Forelimb muscle (tissue), 1 donor: ENCODE results near the gene CCDC186. TPM values are rescaled to one million over a fixed set of nuclear protein-coding genes. Genes with fewer than 3 reads are reported as not detected.

ENCODE experiments used
- DNase-seq: peaks from one replicate; pipeline ENCODE4 v3.0.0-alpha.2; 2013; ENCODE audit warnings: low read depth
- polyA plus RNA-seq: library from polyadenylated mRNA; unstranded; fragments of 120-200 nt; gene quantifications from one replicate; pipeline ENCODE4 v1.2.1, GENCODE V29; 2013; ENCODE audit not compliant: insufficient read length

Gene CCDC186
- polyA plus RNA-seq, 1 donor: 11.9 TPM

DNA sequence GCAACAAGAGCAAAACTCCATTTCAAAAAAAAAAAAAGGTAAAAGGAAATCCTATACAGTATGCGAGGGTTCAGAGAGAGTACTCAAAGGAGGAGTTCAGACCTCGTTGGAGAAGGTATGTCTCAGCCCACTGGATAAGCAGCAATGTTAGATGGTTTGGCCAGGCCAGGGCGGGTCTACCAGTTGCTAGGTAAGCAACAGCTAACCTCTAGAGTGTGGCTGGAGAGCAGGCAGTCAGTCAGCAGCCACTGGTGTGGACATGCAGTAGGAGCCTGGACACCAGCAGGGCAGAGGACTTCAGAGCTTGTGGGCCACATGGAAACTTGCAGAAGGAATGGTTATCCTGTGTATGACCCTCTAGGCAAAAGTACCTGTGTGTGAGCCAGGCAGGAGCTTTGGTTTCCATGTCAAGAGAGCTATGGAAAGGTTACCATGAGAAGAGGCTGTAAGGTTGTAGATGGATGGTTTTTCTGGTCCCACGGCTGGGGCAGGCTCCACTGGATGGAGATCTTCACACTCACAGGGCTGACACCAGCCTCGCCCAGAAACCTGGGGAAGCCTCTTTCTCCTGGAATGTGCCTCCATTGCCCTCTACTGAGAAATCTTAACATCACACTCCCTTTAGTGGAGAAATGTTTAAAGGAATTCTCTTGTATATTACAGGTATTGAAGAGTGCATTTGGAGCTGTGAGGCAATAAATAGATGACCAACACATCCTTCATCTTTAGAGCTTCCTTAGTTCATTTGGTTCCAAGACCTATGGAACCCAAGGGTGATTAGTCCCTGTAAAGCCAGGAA lies 63.6 kb downstream of the CCDC186 start:
- DNase-seq: no peak

DNA sequence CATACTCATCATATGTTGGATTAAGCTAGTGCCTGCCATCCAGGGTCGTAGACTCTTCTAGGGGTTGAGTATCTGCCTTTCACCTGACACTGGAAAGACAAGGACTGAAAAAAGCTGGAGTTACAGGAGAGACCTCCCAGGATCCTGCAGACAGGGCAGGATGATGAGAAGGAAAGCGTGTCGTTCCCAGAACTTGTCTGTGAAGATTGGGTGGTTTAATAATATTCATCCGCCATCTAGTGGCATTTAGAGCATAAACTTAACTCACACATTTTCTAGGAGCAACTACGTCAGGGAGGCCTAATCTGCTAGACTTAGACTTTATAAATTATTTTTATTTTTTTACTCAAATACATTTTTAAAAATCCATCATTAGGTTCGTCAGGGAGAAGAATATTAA lies 70.7 kb downstream of the CCDC186 start:
- peak; percentile 54 for DNase-seq

DNA sequence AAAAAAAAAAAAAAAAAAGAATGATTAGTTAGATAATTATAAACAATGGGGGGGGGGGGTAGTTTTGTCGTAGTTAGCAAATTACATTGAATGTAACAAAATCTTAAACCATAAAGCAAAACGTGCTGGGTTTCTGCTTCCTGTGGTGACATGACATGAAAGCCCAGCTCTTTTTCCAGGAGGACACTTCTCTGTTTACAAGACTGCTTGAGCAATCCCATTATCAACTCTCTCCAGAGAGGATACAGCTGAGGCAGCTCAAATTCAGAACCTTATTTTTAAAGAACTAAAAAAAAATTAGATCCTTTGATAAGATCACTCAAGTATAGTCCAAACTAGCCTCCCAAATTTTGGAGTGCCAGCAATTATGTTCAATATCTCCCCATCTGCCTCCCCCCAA lies 71.7 kb downstream of the CCDC186 start:
- no peak for DNase-seq

DNA sequence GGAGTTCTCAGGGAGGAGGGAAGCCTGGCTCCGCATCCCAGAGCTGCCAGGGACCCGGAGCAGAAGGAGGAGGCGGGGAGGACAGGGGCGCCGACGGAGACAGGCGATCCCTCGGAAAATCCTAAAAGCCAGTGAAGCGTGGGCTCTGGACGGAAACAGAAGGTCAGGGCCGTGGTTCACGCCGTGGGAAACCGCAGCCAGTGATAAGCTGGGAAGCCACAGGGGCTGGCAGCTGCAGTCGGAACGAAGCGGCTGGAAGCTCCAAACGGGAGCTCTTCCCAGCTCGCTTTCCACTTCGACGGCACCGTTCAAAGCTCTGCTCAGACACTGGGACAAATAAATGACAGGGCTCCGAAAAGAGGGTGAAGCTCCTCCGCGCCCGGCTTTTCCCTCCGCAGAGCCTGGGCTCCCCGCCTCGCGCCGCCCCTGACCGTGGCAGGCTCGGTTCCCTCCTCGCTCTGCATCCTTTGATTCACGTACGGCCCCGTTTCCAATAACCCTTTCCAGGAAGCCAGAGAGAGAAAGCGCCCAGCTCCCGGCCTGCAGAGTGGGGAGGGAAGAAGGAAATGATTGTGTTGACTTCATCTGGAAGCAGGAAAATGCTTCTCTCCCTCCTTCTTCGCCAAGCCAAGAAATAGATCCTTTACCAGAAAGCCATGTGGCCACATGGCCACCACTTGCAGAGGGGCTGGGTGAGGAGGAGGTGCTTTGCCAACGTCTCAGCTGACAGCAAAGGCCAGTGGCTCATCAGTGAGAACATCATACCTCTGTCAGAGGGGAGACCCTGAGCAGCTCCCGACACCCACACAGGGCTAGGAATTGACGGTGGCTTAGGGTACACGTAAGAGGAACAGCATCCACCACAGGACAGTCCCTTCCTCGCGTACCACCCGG lies 72.9 kb downstream of the CCDC186 start:
- no peak for DNase-seq

DNA sequence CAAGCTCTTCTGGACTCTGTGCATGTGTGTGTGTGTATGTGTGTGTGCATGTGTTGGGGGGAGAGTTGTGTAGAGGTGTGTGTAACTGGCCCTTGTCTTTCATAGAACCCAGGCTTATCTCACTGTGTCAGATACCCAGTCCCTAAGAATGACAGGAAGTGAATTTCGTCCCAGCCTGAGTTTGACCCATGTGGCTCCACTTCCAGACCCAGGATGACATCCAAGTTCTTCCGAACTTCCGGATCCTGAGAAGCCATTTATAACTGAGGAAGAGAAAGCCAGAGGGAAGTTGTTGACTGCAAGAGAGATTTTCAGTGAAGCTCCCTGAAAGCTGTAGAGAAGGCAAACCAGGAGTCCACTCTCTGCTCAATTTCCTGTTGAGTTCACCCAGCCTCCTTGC lies 77.1 kb downstream of the CCDC186 start:
- no peak for DNase-seq

DNA sequence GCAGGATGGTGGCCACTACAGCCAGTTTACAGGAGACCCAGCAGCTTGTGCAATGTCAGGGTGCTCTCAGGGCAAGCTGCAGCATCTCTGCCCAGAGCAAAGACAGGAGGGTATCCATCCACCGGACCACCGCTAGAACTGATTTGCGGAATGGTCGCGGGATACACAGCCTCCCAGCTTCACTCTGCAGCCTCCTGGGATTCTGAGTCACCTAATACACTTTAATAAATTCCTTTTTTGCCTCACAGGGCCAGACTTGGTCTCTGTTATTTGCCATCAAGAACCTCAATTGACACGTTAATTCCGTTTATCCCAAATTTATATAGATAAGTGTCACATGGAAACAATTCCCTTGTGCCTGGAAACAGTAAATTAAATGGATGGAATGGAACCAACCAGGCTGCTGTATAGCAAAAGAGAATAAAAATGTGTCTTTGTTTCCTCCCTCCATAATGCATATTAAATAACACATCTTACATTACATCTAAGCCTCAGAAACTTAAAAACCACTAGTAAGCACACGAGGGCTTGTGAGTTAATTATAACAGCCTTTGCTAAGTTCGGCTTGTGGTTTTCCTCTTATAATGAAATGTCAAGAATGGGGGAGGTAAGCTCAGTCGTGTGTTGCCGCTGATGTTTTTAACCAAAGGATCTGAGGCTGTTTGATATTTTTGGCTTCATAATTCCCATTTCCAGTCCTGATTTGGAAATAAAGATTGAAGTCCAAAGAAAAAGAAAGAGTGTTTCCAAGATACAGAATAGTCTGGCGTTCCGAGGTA lies 78.3 kb downstream of the CCDC186 start:
- no peak for DNase-seq

DNA sequence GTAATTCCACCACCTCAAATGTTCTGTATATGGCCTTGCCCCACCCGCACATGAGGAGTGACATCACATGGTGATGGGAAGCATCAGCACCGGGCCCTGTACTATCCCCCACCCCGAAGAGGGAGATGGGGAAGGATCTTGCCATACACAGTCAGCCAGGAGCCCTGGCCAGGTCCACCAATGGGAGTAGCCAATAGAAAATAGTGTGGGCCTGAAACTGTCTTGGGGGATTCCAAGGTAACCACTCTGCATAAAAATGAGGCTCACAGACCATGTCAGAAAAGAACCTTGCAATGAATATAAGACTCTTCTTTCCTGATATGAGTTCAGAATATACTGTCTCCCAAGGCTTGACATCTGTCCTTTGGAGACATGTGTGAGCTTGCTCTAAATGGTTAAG lies 79.2 kb downstream of the CCDC186 start:
- DNase-seq: no peak

DNA sequence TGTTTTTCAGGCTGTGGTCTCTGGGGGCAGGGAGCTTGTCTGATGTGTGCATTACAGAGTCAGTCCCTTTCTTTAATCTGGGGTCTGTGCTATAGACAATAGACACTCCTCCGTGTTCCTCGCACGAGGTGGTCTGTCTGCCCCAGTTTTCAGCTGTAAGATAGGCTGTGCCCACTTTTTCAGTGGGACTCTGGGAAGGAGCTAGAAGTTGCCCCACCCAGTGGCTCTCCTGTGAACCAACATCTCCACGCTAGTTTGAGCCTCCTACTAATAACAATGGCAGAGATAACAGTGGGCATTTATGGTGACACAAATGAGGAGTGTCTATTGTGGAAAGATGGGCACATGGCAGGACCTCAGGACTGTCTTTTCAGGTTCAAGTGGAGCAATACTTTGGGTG lies 86.3 kb downstream of the CCDC186 start:
- DNase-seq: no peak

DNA sequence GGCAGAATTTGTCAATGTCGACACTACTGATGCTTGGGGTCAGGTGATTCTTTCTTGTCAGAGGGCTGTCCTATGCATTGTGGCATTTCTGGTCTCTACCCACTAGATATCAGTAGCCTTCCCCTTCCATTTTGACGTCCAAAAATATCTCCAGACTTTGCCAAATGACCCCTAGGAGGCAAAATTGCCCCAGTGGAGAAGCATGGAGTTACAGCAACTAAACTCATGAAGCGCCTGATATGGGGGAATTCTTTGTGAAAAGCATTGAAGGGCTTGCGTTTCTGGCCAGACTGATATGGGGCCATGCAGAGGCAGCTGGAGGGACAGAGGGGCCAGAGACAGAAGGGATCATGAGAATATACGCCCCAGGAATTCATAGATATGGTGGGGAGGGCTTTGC lies 86.7 kb downstream of the CCDC186 start:
- DNase-seq: no peak

DNA sequence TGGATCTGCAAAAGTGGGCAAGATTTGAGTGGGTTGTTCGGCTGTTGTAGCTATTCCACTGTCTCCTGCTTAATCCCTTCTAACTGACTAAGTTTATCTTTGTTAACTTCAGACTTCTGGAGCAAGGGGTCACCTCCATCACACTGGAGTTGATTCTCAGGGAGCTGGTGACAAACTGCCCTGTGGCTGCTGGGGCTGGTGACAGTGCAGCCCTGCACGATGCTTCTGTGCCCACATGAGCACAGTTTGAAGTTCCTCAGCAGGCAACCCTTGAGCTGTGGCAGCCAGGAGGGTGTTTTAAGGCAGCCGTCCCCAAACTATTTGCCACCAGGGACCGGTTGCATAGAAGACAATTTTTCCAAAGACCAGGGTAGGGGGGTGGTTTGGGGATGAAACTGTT lies 89.8 kb downstream of the CCDC186 start:
- no peak for DNase-seq

DNA sequence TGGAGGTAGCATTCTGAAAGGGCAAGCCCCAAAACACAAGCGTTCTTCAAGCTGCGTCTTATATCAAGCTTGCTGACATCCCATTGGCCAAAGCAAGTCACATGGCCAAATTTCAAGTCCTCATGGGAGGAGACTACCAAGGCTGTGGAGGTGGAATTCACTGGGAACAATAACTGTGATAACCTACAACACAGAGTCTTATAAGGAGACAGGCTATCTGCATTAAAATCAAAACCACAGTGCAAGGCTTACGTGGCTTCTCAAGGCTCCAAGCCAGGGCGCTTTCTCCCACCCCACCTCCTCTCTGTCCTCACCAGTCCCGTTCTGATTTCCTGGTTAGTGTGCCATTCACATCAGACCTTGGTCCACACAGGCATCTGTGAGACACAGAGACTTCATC lies 91.0 kb downstream of the CCDC186 start:
- no peak for DNase-seq

DNA sequence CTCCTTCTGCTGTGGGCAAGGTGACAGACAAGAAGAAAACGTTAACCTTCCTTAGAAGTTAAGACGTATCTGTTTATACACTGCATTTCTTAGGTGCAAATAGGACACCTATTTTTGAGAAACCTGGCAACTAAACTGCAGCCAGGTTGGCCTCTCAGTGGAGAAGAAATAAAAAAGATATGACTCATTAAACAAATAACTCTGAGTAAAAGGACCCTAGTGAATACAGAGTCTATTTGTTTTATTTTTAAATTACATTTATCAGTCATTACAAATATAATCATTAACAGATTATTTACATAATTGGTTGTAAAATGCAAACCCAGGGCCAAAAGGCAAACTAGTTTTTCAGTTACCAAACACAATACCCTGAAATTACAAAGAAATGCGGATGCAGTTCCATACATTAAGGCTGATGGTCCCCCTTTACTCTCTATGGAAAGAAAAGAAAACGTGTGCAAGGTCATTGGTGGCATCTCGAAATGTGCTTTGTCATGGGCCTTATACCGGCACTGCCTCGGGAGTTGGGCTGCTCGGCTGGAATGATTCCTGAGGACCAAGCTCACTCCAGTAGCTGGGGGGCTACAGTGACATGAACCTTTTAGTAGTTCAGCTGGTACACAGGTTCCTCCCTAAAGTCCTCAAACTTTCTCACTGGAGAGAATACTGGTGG lies 92.0 kb downstream of the CCDC186 start:
- DNase-seq: no peak

DNA sequence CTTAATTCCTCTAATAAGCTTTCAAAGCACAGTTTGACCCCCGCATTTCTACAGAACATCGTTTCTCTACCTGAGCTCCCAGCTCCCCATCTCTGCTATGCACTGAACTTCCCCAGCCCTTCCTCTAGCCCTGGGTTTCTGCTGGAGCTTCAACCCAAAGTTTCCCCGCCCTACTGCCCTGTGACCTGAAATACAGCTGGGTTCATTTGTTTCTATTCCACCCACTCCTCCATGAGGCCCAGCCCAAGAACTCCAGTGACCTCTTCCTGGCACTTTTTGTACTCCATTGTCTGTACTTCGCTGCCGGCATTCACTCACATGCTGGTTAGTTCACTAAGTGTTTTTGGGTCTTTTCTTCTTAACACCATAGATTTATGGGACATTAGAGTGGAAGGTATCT lies 94.6 kb downstream of the CCDC186 start:
- no peak for DNase-seq

DNA sequence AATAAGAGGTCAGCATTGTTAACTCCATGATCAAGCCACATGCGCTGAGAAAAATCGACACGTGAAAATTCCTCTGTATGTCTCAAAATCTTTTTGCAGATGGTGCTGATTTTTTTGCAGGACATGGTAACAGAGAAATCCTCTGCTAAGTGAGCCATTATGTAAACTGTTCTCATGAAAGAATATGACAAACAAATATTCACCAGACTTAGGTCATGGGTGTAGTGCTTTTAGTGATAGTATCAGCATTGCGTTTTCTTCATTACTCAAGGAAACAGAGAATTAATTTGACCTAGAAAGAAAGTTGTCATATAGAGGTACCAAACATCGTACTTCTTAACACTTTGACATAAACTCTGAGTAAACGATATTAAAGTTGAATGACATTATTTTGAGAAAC lies 95.7 kb downstream of the CCDC186 start:
- DNase-seq: no peak

DNA sequence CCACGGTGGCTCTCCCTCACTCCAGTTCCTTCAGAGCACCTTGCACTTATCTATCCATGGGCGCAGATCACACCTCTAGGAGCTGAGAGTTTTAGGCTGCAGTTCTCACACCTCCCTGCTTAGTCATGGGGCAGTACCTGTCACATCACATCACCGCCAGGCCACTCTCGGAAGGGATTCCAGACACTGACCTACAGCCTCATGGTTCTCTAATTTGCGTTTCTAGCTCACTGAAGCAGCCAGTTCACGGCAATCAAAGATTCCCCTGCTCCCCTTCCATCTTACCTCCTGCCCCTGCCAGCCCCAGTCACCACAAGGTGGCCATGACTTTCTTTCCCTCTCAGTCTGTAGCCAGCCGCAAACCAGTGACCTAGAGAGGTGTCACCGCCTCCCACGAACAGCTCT lies 96.2 kb downstream of the CCDC186 start:
- no peak for DNase-seq

DNA sequence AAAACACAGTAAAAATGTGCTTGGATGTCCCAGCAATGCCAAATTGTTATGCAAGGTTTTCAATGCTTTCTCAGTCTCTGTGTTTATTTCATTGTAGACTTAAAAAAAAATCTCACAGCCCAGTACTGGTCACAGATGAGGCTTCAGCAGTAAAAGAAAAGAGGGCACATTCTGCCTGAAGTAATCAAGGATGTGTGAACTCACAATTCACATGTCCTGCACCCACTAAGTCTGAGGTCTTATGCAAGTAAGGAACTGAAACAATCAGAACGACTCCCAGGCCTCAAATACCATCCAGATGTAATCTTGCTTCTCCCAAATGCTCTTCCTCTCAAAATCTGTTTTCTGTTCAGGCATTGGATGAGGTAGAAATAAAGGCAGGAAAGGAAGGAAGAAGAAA lies 96.7 kb downstream of the CCDC186 start:
- DNase-seq: no peak

DNA sequence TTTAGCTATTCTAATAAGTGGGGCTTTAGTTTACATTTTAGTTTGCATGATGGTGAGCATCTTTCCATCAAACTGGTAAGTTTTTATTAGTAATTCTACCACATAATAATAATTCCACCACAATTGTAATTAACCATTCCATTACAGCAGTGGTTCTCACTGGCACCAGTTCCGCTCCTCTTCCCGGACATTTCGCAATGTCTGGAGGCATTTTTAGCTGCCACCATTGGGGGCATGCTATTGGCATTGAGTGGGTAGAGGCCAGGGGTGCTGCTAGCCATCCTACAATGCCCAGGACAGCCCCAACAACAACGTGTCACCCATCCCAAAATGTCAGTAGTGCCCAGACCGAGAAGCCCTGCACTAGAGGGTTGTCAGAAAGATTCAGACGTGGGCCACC lies 98.9 kb downstream of the CCDC186 start:
- DNase-seq: no peak

DNA sequence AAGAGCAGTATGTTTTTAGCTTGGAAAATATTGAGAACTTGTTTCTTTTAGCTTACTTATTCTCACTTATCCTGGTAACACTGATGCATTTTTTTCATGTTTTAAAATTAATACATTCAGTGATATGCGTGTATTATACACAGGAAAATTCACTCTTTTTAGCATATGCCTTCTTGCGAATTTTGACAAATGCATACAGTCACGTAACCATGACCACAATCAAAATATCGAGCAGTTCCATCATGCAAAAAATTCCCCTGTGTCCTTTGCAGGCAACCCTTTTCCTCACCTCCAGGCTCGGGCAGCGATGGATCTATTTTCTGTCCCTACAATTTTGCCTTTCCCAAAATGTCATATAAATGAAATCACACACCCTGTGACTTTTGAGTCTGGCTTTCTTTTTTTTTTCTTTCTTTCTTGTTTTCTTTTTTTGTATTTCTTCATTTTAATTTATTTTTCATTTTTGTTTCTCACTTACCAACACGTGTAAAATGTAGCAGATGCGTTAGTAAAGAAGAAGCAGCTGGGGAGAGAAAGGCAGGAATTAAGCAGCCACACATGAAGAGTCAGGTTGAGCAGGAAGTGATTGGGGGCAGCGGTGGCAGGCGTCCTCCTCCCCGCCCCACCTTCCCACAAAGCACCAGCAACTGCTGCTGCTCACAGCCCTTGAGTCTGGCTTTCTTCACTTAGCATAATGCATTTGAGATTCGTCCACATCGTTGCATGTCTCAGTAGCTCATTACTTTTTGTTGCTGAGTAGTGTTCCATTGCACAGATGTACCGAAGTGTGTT lies 100.4 kb downstream of the CCDC186 start:
- DNase-seq: no peak

DNA sequence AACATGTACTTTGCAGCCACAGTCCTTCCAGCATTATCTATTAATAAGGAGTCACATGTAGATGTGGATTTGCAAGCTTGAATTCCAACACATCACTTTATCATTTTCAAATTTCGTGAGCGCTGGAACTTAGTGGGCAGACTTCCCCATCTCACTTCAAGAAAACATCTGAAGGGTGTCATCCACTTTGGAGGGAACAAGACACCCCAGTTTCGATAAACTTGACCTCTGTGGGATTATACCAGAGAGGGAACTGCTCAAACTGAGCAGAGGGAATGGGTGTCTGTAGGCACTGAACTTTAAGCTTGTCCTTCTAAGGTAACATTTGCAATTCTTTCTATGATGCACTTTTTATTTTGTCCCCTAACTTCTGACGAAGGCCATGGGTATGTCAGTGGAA lies 102.8 kb downstream of the CCDC186 start:
- DNase-seq: no peak
